Vagina (tissue), 2 donors: ENCODE measurements around the gene GPR176. TPM values are rescaled to one million over a fixed set of nuclear protein-coding genes. Genes with fewer than 3 reads are reported as not detected.
"Not testable (repeated sequence)": the region's sequence is repeated elsewhere in the genome, so short reads cannot be mapped to it uniquely, and the experiment has no call there.

Source experiments
- DNase-seq, 2 donors: peaks; one replicate each; pipeline ENCODE4 v3.0.0-alpha.2; 2017; ENCODE audit errors: extremely low spot score in 2 of 2
- H3K27ac ChIP-seq: fragments of 200-600 bp; sonication (generic); one replicate; pipeline ENCODE4 v1.5.1; 2019
- H3K27me3 ChIP-seq: fragments of 200-600 bp; sonication (generic); one replicate; pipeline ENCODE4 v1.5.1; 2019
- H3K36me3 ChIP-seq, 2 donors: fragments of 200-600 bp; sonication (generic); one replicate each; pipeline ENCODE4 v1.5.1; 2017 to 2019
- H3K4me1 ChIP-seq: fragments of 200-600 bp; sonication (generic); one replicate; pipeline ENCODE4 v1.5.1; 2019
- H3K4me3 ChIP-seq, 2 donors: fragments of 200-600 bp; sonication (generic); 1 replicate in 1 of 2; 2 replicates in 1 of 2; pipeline ENCODE4 v1.5.1; 2016 to 2019
- H3K9me3 ChIP-seq: fragments of 200-600 bp; sonication (generic); one replicate; pipeline ENCODE4 v1.5.1; 2019
- CTCF ChIP-seq, 3 experiments: fragments of 450-650 bp in 2 of 3; fragments of 200-600 bp in 1 of 3; sonication (generic) in 1 of 3; IDR thresholded peaks; one replicate each; pipeline ENCODE4 v1.5.1; 2017 to 2019; ENCODE audit warnings: antibody characterized with exemption in 3 of 3, mild to moderate bottlenecking in 2 of 3, moderate library complexity in 2 of 3
- POLR2A ChIP-seq, 2 donors: fragments of 450-650 bp; IDR thresholded peaks; one replicate each; pipeline ENCODE4 v1.6.1; 2017; ENCODE audit warnings: antibody characterized with exemption in 2 of 2, mild to moderate bottlenecking in 2 of 2, moderate library complexity in 2 of 2
- POLR2AphosphoS5 ChIP-seq, 2 donors: sonication (generic); formaldehyde crosslinking; IDR thresholded peaks; one replicate each; pipeline ENCODE4 v1.9.0; 2017; ENCODE audit warnings: antibody characterized with exemption in 2 of 2, mild to moderate bottlenecking in 2 of 2, low read depth in 1 of 2; ENCODE audit not compliant: insufficient read depth in 1 of 2
- intact Hi-C: fragments of 100-400 bp; cut with DNase I; formaldehyde crosslinking; loops from one replicate; pipeline ENCODE4 v1.15.1; 2023
- total RNA-seq: library from RNA; depleted of rRNA; stranded (reverse); fragments of >200 nt; gene quantifications from one replicate; pipeline ENCODE4 v1.2.3, GENCODE V29; 2016

The GPR176 gene
- total RNA-seq, 1 donor from 2014 or later = 5.4 TPM

GRCh38 chr15:39817892-39818291 is 102.2 kb downstream of the GPR176 start:
- Histone ChIP-seq H3K27ac (no peak overlapping the region), H3K4me1 (no peaks in the 10 kb centered on the region), H3K9me3 (no peaks in the 10 kb centered on the region), H3K4me3 (no peak overlapping the region), H3K36me3 (no peaks in the 10 kb centered on the region), H3K27me3 (no peaks in the 10 kb centered on the region)
- no peak for TF ChIP-seq CTCF (IDR thresholded peaks at IDR 0.05)
- no peak for DNase-seq
- intact Hi-C loops = no loop called here

DNA sequence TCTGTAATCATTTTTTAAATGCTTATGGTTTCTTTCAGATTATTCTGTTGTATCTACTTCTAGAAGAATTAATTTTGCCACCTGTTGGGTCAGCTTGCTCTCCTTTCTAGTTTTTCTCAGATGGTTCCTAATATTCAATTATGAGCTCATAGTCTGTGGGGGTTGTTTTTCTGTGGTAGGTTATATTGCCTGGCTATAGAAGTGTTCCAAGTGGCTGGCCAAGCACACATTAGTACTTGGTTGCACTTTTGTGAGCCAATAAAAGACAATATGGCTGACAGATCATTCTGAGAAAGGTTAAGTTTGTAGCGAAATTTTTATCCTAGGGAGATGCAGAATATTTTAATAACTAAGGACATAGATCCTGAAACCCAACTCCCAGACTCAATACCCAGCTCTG is 105.6 kb downstream of the GPR176 start:
- no peaks in the 10 kb centered on the region for H3K4me1 ChIP-seq
- no peaks in the 10 kb centered on the region for H3K9me3 ChIP-seq
- DNase-seq = no peak
- no peaks in the 10 kb centered on the region for H3K36me3 ChIP-seq
- intact Hi-C loops = no loop called here
- no peaks in the 10 kb centered on the region for H3K27me3 ChIP-seq
- TF ChIP-seq POLR2AphosphoS5 (IDR thresholded peaks at IDR 0.05; ENCODE audit: insufficient read depth in 1 of 2, low read depth in 1 of 2) (no peak), POLR2A (IDR thresholded peaks at IDR 0.05) (no peak), CTCF (IDR thresholded peaks at IDR 0.05) (no peak)
- H3K27ac ChIP-seq = no peak overlapping the region
- no peak overlapping the region for H3K4me3 ChIP-seq

- H3K4me3 ChIP-seq, H3K4me1 ChIP-seq, H3K36me3 ChIP-seq, intact Hi-C loops, H3K9me3 ChIP-seq, H3K27me3 ChIP-seq, H3K27ac ChIP-seq, DNase-seq: not testable (repeated sequence)
Observed at GRCh38 chr15:39812651-39813050, 107.4 kb downstream of the GPR176 start.

- TF ChIP-seq POLR2AphosphoS5 (IDR thresholded peaks at IDR 0.05; ENCODE audit: insufficient read depth in 1 of 2, low read depth in 1 of 2) = no peak
- no peak for TF ChIP-seq CTCF (IDR thresholded peaks at IDR 0.05)
- no peak for TF ChIP-seq POLR2A (IDR thresholded peaks at IDR 0.05)
- H3K27ac ChIP-seq = no peak overlapping the region
- H3K4me3 ChIP-seq = no peak overlapping the region
- H3K27me3 ChIP-seq = no peaks in the 10 kb centered on the region
- H3K9me3 ChIP-seq = no peaks in the 10 kb centered on the region
- no peaks in the 10 kb centered on the region for H3K4me1 ChIP-seq
- intact Hi-C loops = no loop called here
- no peaks in the 10 kb centered on the region for H3K36me3 ChIP-seq
- DNase-seq = no peak
Observed at GRCh38 chr15:39808909-39809308, 111.2 kb downstream of the GPR176 start.

GRCh38 chr15:39807791-39808190 is 112.3 kb downstream of the GPR176 start:
- TF ChIP-seq POLR2AphosphoS5 (IDR thresholded peaks at IDR 0.05; ENCODE audit: insufficient read depth in 1 of 2, low read depth in 1 of 2) = no peak
- TF ChIP-seq POLR2A (IDR thresholded peaks at IDR 0.05) = no peak
- TF ChIP-seq CTCF (IDR thresholded peaks at IDR 0.05) = no peak
- no peak overlapping the region for H3K27ac ChIP-seq
- H3K9me3 ChIP-seq = no peaks in the 10 kb centered on the region
- intact Hi-C loops = no loop called here
- no peak for DNase-seq
- H3K4me3 ChIP-seq = no peak overlapping the region
- no peaks in the 10 kb centered on the region for H3K4me1 ChIP-seq
- H3K27me3 ChIP-seq = no peaks in the 10 kb centered on the region
- no peaks in the 10 kb centered on the region for H3K36me3 ChIP-seq

DNA sequence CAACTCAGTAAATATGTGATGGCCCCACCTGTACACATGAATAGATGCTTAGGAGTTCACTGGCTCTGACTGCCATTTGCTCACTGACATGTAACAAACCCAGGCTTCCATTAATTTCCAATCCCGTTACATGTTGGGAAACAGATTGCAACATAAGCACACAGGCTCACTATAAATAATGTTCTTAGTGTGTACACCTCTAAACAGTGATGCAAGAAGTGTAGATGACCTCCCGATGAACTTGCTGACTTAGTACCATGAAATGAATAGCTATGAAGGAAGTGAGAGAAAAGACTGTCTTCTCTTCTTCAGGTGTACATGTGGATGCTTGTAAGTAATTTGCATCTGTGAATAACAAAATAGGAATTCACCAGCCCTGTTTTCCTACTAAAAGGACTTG is 116.0 kb downstream of the GPR176 start:
- Histone ChIP-seq H3K27me3 (no peaks in the 10 kb centered on the region), H3K4me1 (no peaks in the 10 kb centered on the region), H3K27ac (no peak overlapping the region), H3K36me3 (no peaks in the 10 kb centered on the region), H3K9me3 (no peaks in the 10 kb centered on the region), H3K4me3 (no peak overlapping the region)
- intact Hi-C loops = no loop called here
- no peak for TF ChIP-seq POLR2A (IDR thresholded peaks at IDR 0.05)
- TF ChIP-seq POLR2AphosphoS5 (IDR thresholded peaks at IDR 0.05; ENCODE audit: insufficient read depth in 1 of 2, low read depth in 1 of 2) = peak in 1 of 2 donors; percentile 51
- no peak for DNase-seq
